IMR-90 (cell line): ENCODE measurements around the gene CBY1. TPM values are rescaled to one million over a fixed set of nuclear protein-coding genes. Genes with fewer than 3 reads are reported as not detected.

Experiments used
- ATAC-seq: fragments of 200-7000 bp; cut with Tn5 transposase; 2 replicates; pipeline ENCODE4 v1.9.1; 2020; ENCODE audit warnings: low read depth, mild to moderate bottlenecking, moderate library complexity
- BruUV-seq: library from RNA; stranded (reverse); fragments of 400-500 nt; replicated peaks from 2 replicates; lab custom pipeline; 2021; lab: Mats Ljungman, UMichigan
- CTCF ChIA-PET: fragments of 300-600 bp; formaldehyde crosslinking; extraction: SDS; loops from one replicate; lab custom pipeline; 2021; ENCODE audit warnings: antibody characterized with exemption; lab: Yijun Ruan, JAX
- POLR2A ChIA-PET: fragments of 300-600 bp; sonication (Branson Sonifier 250); formaldehyde crosslinking; loops from one replicate; lab custom pipeline; 2022; ENCODE audit warnings: antibody characterized with exemption; ENCODE audit not compliant: unreplicated experiment; lab: Charles Lee
- DNase-seq: peaks from one replicate; pipeline ENCODE4 v3.0.0; 2013
- H2AFZ ChIP-seq: replicated peaks from 2 replicates; pipeline ENCODE3; 2013; ENCODE audit warnings: low read length, mild to moderate bottlenecking; ENCODE audit not compliant: poor library complexity
- H2AK5ac ChIP-seq: 2 replicates; pipeline ENCODE4 v1.6.1; 2013; ENCODE audit warnings: low read depth, low read length, inconsistent platforms
- H2AK9ac ChIP-seq: replicated peaks from 2 replicates; pipeline ENCODE3; 2013; ENCODE audit warnings: mild to moderate bottlenecking, low read depth, low read length, moderate library complexity; ENCODE audit not compliant: poor library complexity
- H2BK120ac ChIP-seq: 2 replicates; pipeline ENCODE4 v1.6.1; 2013; ENCODE audit warnings: low read depth, low read length, inconsistent platforms
- H2BK15ac ChIP-seq: 3 replicates; pipeline ENCODE4 v1.6.1; 2013; ENCODE audit warnings: low read depth, low read length, inconsistent platforms
- H2BK20ac ChIP-seq: 2 replicates; pipeline ENCODE4 v1.6.1; 2013; ENCODE audit warnings: low read depth, mild to moderate bottlenecking, inconsistent platforms, low read length, moderate library complexity
- H2BK5ac ChIP-seq: 2 replicates; pipeline ENCODE4 v1.6.1; 2013; ENCODE audit warnings: mild to moderate bottlenecking, low read depth, low read length, inconsistent platforms; ENCODE audit not compliant: poor library complexity, severe bottlenecking
- H3K14ac ChIP-seq: replicated peaks from 2 replicates; pipeline ENCODE4 v1.6.1; 2013; ENCODE audit warnings: low read depth, low read length, inconsistent platforms
- H3K18ac ChIP-seq: 2 replicates; pipeline ENCODE4 v1.6.1; 2013; ENCODE audit warnings: low read depth, low read length, control low read depth
- H3K23ac ChIP-seq: 2 replicates; pipeline ENCODE4 v1.6.1; 2013; ENCODE audit warnings: low read depth, low read length, inconsistent platforms
- H3K27ac ChIP-seq: 2 replicates; pipeline ENCODE4 v1.5.1; 2013; ENCODE audit warnings: mild to moderate bottlenecking, control low read depth, low read length; ENCODE audit not compliant: insufficient read depth
- H3K27me3 ChIP-seq: 2 replicates; pipeline ENCODE4 v1.6.1; 2013; ENCODE audit warnings: low read length; ENCODE audit not compliant: control insufficient read depth, insufficient read depth
- H3K36me3 ChIP-seq: 2 replicates; pipeline ENCODE4 v1.6.1; 2013; ENCODE audit warnings: low read length, mixed read lengths; ENCODE audit not compliant: control insufficient read depth, insufficient read depth
- H3K4ac ChIP-seq: 2 replicates; pipeline ENCODE4 v1.6.1; 2013; ENCODE audit warnings: low read depth, low read length, inconsistent platforms
- H3K4me1 ChIP-seq: 2 replicates; pipeline ENCODE4 v1.6.1; 2013; ENCODE audit warnings: low read length, mixed read lengths; ENCODE audit not compliant: control insufficient read depth, insufficient read depth
- H3K4me2 ChIP-seq: 2 replicates; pipeline ENCODE4 v1.6.1; 2013; ENCODE audit warnings: low read depth, mild to moderate bottlenecking, control low read depth, low read length, moderate library complexity
- H3K4me3 ChIP-seq: 2 replicates; pipeline ENCODE4 v1.5.1; 2013; ENCODE audit warnings: low read depth, mild to moderate bottlenecking, control low read depth, low read length, moderate library complexity; ENCODE audit not compliant: insufficient read depth
- H3K56ac ChIP-seq: 2 replicates; pipeline ENCODE4 v1.6.1; 2013; ENCODE audit warnings: low read length, inconsistent platforms; ENCODE audit not compliant: insufficient read depth; ENCODE audit errors: extremely low read depth
- H3K79me1 ChIP-seq, 2 experiments: 2 replicates each; pipeline ENCODE4 v1.6.1; 2013; ENCODE audit warnings: low read length in 2 of 2, inconsistent platforms in 1 of 2, low read depth in 1 of 2
- H3K9ac ChIP-seq: 2 replicates; pipeline ENCODE4 v1.6.1; 2013; ENCODE audit warnings: low read depth, low read length, control low read depth
- H3K9me1 ChIP-seq: 2 replicates; pipeline ENCODE4 v1.6.1; 2013; ENCODE audit warnings: low read length, inconsistent platforms; ENCODE audit not compliant: insufficient read depth
- H3K9me3 ChIP-seq: 2 replicates; pipeline ENCODE4 v1.6.1; 2013; ENCODE audit warnings: low read length; ENCODE audit not compliant: control insufficient read depth, insufficient read depth
- H4K20me1 ChIP-seq: 2 replicates; pipeline ENCODE4 v1.6.1; 2013; ENCODE audit warnings: low read length, inconsistent platforms; ENCODE audit not compliant: insufficient read depth
- H4K5ac ChIP-seq: 2 replicates; pipeline ENCODE4 v1.6.1; 2013; ENCODE audit warnings: mild to moderate bottlenecking, low read depth, low read length, control low read depth
- H4K8ac ChIP-seq, 2 experiments: 2 replicates each; pipeline ENCODE4 v1.6.1; 2013; ENCODE audit warnings: low read depth in 2 of 2, low read length in 2 of 2, control low read depth in 1 of 2, inconsistent platforms in 1 of 2
- H4K91ac ChIP-seq: 2 replicates; pipeline ENCODE4 v1.6.1; 2013; ENCODE audit warnings: low read depth, low read length, inconsistent platforms; ENCODE audit not compliant: insufficient read depth
- BHLHE40 ChIP-seq: fragments of 150-350 bp; IDR thresholded peaks from 2 replicates; pipeline ENCODE4 v1.6.1; 2016; ENCODE audit warnings: mild to moderate bottlenecking, low read depth, low read length
- CEBPB ChIP-seq: IDR thresholded peaks from 2 replicates; pipeline ENCODE4 v1.6.1; 2012; ENCODE audit warnings: low read depth, low read length, improper control_type of control experiment
- CHD1 ChIP-seq: IDR thresholded peaks from 2 replicates; pipeline ENCODE4 v1.6.1; 2012; ENCODE audit warnings: low read depth, low read length, improper control_type of control experiment
- CTCF ChIP-seq: conservative IDR thresholded peaks from 2 replicates; pipeline ENCODE4 v1.5.1; 2012; ENCODE audit warnings: mild to moderate bottlenecking, low read depth, low read length, improper control_type of control experiment
- ELK1 ChIP-seq: fragments of 150-350 bp; IDR thresholded peaks from 2 replicates; pipeline ENCODE4 v1.6.1; 2016; ENCODE audit warnings: low read depth, mild to moderate bottlenecking, low read length, moderate library complexity, borderline replicate concordance
- FOS ChIP-seq: fragments of 150-350 bp; IDR thresholded peaks from 2 replicates; pipeline ENCODE4 v1.6.1; 2016; ENCODE audit warnings: low read depth, low read length
- MAFK ChIP-seq: IDR thresholded peaks from 2 replicates; pipeline ENCODE4 v1.6.1; 2012; ENCODE audit warnings: low read depth, low read length, improper control_type of control experiment
- NFE2L2 ChIP-seq: fragments of 150-350 bp; IDR thresholded peaks from 2 replicates; pipeline ENCODE4 v1.6.1; 2016; ENCODE audit warnings: low read depth, mild to moderate bottlenecking, low read length
- RAD21 ChIP-seq: IDR thresholded peaks from 2 replicates; pipeline ENCODE4 v1.6.1; 2012; ENCODE audit warnings: low read length, improper control_type of control experiment
- RCOR1 ChIP-seq: IDR thresholded peaks from 2 replicates; pipeline ENCODE4 v1.6.1; 2012; ENCODE audit warnings: mild to moderate bottlenecking, low read length, improper control_type of control experiment; ENCODE audit not compliant: insufficient replicate concordance
- WGBS, 2 experiments: methylation state at CpG; one replicate each; pipeline versions ENCODE4 v1.1.5 to v1.1.7; 2013; ENCODE audit warnings: missing lambda C conversion rate in 2 of 2; ENCODE audit not compliant: insufficient read length in 1 of 2; ENCODE audit errors: extremely low coverage in 2 of 2; 5-methylcytosine and 5-hydroxymethylcytosine counted together
- dilution Hi-C: fragments of 300-500 bp; cut with HindIII; formaldehyde crosslinking; loops from one replicate; pipeline ENCODE4 v1.14.3; 2018; ENCODE audit warnings: low sequenced_read_pairs; ENCODE audit not compliant: unreplicated experiment
- in situ Hi-C: fragments of 300-500 bp; cut with MboI; formaldehyde crosslinking; loops from 3 replicates; pipeline ENCODE4 v1.14.3; 2019; ENCODE audit warnings: low sequenced_read_pairs, inconsistent platforms, mixed read lengths
- intact Hi-C: fragments of 100-400 bp; cut with micrococcal nuclease; formaldehyde crosslinking; loops from 2 replicates; pipeline ENCODE4 v1.10.0; 2022
- polyA plus RNA-seq, 3 experiments: library from polyadenylated mRNA; depleted of rRNA; stranded (reverse); fragments of >200 nt; gene quantifications; 2 replicates each; pipeline ENCODE4 v1.2.3, GENCODE V29; 2012; ENCODE audit warnings: low replicate concordance in 1 of 3
- total RNA-seq: library from RNA; depleted of rRNA; stranded (reverse); fragments of >200 nt; gene quantifications from 2 replicates; pipeline ENCODE4 v1.2.3, GENCODE V29; 2012

Gene CBY1
- total and polyA plus RNA-seq, 2 of the 4 experiments (the other 2 are of a cell fraction) = 13.8 to 30.0 TPM

GRCh38 chr22:38631724-38632123 is 24.7 kb upstream of the CBY1 start:
- Histone ChIP-seq H3K27ac (no peak overlapping the region), H4K91ac (no peak overlapping the region), H2BK20ac (no peak overlapping the region), H2BK120ac (no peak overlapping the region), H3K4me1 (no peaks in the 10 kb centered on the region), H4K8ac (no peak overlapping the region), H4K20me1 (no peaks in the 10 kb centered on the region), H2AK9ac (no peak overlapping the region), H2BK15ac (no peak overlapping the region), H3K4me3 (no peak overlapping the region), H3K27me3 (no peaks in the 10 kb centered on the region), H2BK5ac (no peak overlapping the region), H3K56ac (no peak overlapping the region), H4K5ac (no peak overlapping the region), H2AFZ (no peak overlapping the region), H3K36me3 (peaks cover 6% of the 10 kb centered on the region), H3K23ac (no peak overlapping the region), H3K79me1 (no peaks in the 10 kb centered on the region), H3K9ac (no peak overlapping the region), H2AK5ac (no peak overlapping the region), H3K9me3 (no peaks in the 10 kb centered on the region), H3K4ac (no peak overlapping the region), H3K9me1 (peaks cover 2% of the 10 kb centered on the region; the same call in 1 of the 2 replicates), H3K18ac (no peak overlapping the region), H3K4me2 (no peak overlapping the region), H3K14ac (no peak overlapping the region)
- 94% methylated on average over 6 of the region's 9 CpGs; no CpG with 5 or more reads in 1 of the 2 experiments for WGBS, 2 experiments
- in situ Hi-C loops = no loop called here
- dilution Hi-C loops = no loop called here
- DNase-seq = no peak
- TF ChIP-seq RCOR1 (no peak), FOS (no peak), CHD1 (no peak), CTCF (no peak), ELK1 (no peak), RAD21 (no peak), CEBPB (no peak), BHLHE40 (no peak), MAFK (no peak), NFE2L2 (no peak)
- BruUV-seq = no TSS peak
- ChIA-PET CTCF (no interaction called here), POLR2A (no interaction called here)
- no peak for ATAC-seq
- intact Hi-C loops = no loop called here
